ENCODE results near the gene OXSR1. TPM values are rescaled to one million over a fixed set of nuclear protein-coding genes. Genes with fewer than 3 reads are reported as not detected.
"Not testable (repeated sequence)": the region's sequence is repeated elsewhere in the genome, so short reads cannot be mapped to it uniquely, and the experiment has no call there.

The OXSR1 gene
- total RNA-seq, 1 donor from 2014 or later, result 12.1 TPM

DNA sequence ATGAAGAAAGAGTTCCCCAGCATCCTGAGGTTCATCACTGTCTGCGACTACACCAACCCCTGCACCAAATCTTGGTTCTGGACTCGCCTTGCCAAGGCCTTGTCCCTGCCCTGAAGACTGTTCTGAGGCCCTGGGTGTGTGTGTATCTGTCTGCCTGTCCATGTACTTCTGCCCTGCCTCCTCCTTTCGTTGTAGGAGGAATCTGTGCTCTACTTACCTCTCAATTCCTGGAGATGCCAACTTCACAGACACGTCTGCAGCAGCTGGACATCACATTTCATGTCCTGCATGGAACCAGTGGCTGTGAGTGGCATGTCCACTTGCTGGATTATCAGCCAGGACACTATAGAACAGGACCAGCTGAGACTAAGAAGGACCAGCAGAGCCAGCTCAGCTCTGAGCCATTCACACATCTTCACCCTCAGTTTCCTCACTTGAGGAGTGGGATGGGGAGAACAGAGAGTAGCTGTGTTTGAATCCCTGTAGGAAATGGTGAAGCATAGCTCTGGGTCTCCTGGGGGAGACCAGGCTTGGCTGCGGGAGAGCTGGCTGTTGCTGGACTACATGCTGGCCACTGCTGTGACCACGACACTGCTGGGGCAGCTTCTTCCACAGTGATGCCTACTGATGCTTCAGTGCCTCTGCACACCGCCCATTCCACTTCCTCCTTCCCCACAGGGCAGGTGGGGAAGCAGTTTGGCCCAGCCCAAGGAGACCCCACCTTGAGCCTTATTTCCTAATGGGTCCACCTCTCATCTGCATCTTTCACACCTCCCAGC lies 24.0 kb upstream of the OXSR1 start:
- DNase-seq (ENCODE audit: low spot score), result peak; percentile 43

GRCh38 chr3:38141952-38142273 lies 23.4 kb upstream of the OXSR1 start:
- DNase-seq (ENCODE audit: low spot score) (no peak), ATAC-seq (no peak)

More for the DNA sequence above, 24.0 kb upstream of the OXSR1 start:
- ATAC-seq, result no peak

GRCh38 chr3:38142959-38143358 lies 22.4 kb upstream of the OXSR1 start:
- ATAC-seq (no peak), DNase-seq (ENCODE audit: low spot score) (no peak)

- no peak for DNase-seq (ENCODE audit: low spot score)
- no peak for ATAC-seq
These were observed 21.8 kb upstream of the OXSR1 start for GRCh38 chr3:38143511-38143910.

DNA sequence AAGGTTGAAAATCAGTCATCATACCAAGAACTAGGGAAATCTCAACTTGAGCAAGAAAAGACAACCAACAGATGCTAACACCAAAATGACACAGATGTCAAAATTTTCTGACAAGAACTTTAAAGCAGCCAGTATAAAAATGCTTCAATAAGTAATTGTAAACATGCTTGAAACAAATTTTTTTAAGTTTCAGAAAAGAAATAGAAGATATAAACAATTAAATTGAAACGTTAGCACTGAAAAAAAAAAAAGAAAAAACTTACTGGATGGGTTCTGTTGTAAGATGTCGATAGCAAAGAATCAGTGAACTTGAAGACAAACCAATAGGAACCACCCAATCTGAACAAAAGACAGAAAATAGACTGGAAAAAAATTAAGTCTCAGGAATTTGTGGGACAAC lies 18.8 kb upstream of the OXSR1 start:
- no peak for DNase-seq (ENCODE audit: low spot score)

GRCh38 chr3:38147421-38147820 lies 17.9 kb upstream of the OXSR1 start:
- ATAC-seq, result no peak
- no peak for DNase-seq (ENCODE audit: low spot score)

More for the DNA sequence above, 18.8 kb upstream of the OXSR1 start:
- no peak for ATAC-seq

GRCh38 chr3:38148311-38148882 lies 16.9 kb upstream of the OXSR1 start:
- ATAC-seq, result no peak
- no peak for DNase-seq (ENCODE audit: low spot score)

DNA sequence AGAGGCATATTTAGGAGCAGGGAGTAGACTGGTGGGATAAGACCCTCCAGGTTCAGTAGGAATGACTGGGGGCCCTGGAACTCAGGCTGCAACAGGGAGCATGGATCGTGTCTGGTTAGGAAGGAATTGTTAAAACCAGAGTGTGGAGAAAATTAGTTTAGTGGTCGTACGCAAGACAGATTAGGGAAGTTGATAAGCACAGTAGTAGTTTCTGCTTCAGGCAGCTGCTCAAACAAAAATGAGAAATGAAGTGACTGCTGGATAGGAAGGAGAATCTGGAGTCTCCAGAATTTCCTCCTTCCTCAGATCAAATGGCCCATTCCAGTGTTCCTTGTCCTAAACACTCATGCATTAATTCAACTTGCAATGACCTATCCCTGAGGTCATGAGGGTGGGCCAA lies 15.6 kb upstream of the OXSR1 start:
- ATAC-seq, result no peak
- no peak for DNase-seq (ENCODE audit: low spot score)

GRCh38 chr3:38150780-38151528 lies 14.4 kb upstream of the OXSR1 start:
- ATAC-seq, result no peak
- DNase-seq (ENCODE audit: low spot score), result no peak

DNA sequence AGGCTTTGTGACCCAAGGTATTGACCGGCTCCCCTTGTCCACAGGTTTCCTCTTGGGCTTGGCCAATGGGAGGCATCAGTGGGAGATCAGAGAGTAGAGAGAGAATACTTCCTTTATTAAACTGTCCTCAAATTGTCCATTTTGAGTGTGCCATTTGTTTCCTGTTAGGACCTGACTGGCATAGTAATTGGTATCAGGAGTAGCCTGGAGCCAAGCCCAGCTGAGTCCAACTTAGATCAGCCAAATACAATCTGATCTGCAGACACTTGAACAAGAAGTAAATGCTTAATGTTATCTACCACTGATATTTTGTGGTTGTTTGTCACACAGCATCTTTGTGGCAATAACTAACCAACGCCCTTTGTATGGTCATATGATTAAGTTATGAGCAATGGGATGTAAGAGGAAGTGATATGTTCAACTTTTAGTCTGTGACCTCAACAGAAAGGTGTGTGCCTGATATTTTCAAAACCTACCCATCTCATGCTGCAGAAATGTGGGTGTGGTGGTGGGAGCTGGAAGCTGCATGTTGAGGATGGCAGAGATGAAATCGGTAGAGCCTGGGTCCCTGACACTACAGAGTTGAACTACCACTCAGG lies 13.6 kb upstream of the OXSR1 start:
- ATAC-seq (no peak), DNase-seq (ENCODE audit: low spot score) (no peak)

DNA sequence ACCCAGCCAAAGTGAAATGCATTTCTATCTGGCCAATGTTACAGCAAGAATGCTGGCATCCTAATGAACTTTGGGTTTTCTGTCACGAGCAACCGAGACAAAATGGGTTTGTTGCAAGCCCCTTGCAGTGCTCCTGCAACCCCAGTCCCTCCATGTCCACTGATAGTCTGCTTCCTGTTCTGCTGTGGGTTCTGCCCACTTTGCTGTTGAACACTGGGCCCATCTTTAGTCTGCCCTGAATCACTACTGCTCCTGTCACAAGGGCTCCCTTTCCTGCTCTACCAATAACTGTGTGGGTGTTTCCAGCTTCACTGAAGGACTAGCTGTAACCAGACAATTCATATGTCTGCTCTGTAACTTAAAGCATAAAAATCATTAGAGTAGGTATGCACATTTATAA lies 12.7 kb upstream of the OXSR1 start:
- DNase-seq (ENCODE audit: low spot score), result no peak
- ATAC-seq, result no peak

- no peak for DNase-seq (ENCODE audit: low spot score)
These were observed 12.1 kb upstream of the OXSR1 start for GRCh38 chr3:38153221-38153620.

DNA sequence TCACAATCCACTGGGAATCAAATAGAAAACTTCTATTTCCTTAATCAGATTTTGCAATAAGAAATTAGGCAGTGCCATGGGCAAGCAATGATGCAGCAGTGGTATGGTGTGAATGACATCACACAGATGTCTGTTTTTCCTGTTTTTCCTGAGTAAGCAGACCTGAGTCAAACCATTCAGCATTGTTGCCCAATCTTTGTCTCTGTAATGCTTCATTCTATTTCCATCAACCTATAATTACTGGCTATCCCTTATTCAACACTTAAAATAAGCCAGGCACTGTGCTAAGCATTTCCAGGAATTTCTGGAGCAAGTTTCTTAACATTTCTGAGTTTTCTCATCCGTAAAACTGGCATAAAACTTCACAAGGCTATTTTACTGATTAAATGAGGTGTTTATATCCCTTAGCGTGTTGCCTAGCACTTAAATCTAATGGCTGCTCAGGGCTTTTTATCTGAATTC lies 11.3 kb upstream of the OXSR1 start:
- DNase-seq (ENCODE audit: low spot score) (no peak), ATAC-seq (no peak)

More at GRCh38 chr3:38153221-38153620, 12.1 kb upstream of the OXSR1 start:
- no peak for ATAC-seq

GRCh38 chr3:38154625-38155255 lies 10.6 kb upstream of the OXSR1 start:
- ATAC-seq (no peak), DNase-seq (ENCODE audit: low spot score) (no peak)

DNA sequence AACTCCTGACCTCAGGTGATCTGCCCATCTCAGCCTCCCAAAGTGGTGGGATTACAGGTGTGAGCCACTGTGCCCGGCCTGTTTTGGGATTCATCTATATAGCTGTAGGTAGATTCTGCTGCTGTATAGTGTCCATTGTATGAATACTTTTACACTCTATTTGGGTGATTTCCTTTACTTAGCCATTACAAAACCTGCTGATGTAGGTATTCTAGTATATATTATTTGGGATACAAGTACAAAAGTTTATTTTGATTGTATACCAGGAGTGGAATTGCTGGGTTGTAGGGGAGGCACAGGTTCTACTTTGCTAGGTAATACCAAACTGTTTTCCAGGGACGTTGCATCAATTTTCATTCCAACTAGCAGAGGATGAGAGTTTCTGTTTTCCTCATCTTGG lies 9.5 kb upstream of the OXSR1 start:
- ATAC-seq (no peak), DNase-seq (ENCODE audit: low spot score) (no peak)

DNA sequence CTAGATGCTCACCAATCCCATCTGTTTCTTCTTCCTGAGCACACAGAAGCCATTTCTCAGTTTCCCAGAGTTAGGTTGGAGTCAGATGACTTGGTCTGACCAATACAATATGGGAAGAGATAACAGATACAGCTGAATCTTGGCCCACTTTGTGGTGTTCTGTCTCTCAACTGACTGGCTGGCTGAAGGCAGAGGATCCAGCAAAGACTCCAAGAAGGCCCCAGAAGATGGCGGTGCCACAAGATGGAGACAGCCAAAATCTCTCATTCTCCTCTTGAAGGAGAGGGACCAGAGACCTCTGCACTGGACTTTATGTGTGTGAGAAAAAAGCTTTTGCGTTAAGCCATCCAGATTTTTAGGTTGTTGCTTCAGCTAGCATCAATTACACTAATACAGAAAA lies 8.2 kb upstream of the OXSR1 start:
- DNase-seq (ENCODE audit: low spot score) (no peak), ATAC-seq (no peak)

GRCh38 chr3:38157595-38157994 lies 7.7 kb upstream of the OXSR1 start:
- DNase-seq (ENCODE audit: low spot score), result no peak
- ATAC-seq, result no peak

- ATAC-seq (no peak), DNase-seq (ENCODE audit: low spot score) (no peak)
These were observed 6.9 kb upstream of the OXSR1 start for GRCh38 chr3:38158472-38158871.

- ATAC-seq, result not testable (repeated sequence)
These were observed 4.6 kb upstream of the OXSR1 start for GRCh38 chr3:38160704-38161103.

DNA sequence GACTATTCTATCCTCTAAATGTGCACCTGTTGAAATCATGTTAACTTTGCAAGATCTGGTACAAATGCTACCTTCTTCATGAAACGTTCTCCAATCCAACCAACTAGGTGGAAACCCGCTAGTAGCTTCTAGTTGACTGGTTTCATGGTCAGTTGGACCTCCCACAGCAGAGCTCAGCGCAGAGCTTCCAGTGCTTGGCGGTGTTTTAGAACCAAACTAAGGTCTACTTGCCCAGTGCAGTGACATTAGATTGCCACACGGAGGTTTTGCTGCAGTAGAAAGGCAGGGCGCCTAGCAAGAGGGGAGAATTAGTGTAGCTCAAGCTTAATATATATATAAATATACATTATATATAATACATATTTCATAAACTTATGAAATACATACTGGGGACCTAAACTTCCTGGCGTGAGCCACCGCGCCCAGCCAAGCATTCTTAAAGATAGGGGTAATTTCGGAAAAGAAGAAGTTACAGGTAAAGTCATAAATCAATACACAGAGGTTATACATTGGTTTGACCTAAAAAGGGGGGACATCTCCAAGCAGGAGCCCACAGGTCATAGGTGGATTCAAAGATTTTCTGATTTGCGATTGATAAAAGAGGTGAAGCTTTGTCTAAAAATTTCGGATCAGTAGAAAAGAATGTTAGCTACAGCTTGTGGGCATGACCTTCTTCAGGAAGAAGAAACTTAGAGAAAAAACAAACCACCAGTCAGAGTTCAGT lies 2.1 kb upstream of the OXSR1 start:
- DNase-seq (ENCODE audit: low spot score), result no peak

More at GRCh38 chr3:38160704-38161103, 4.6 kb upstream of the OXSR1 start:
- DNase-seq (ENCODE audit: low spot score), result not testable (repeated sequence)

More for the DNA sequence above, 2.1 kb upstream of the OXSR1 start:
- no peak for ATAC-seq
